GM21447 (cell line): Measurements from ENCODE around the gene CLTCL1.
"Not testable (repeated sequence)": the region's sequence is repeated elsewhere in the genome, so short reads cannot be mapped to it uniquely, and the experiment has no call there.

ENCODE experiments used
- ATAC-seq: cut with Tn5 transposase; IDR thresholded peaks from one replicate; pipeline ENCODE4 v1.9.1; 2021; ENCODE audit not compliant: unreplicated experiment

CLTCL1 gene

DNA sequence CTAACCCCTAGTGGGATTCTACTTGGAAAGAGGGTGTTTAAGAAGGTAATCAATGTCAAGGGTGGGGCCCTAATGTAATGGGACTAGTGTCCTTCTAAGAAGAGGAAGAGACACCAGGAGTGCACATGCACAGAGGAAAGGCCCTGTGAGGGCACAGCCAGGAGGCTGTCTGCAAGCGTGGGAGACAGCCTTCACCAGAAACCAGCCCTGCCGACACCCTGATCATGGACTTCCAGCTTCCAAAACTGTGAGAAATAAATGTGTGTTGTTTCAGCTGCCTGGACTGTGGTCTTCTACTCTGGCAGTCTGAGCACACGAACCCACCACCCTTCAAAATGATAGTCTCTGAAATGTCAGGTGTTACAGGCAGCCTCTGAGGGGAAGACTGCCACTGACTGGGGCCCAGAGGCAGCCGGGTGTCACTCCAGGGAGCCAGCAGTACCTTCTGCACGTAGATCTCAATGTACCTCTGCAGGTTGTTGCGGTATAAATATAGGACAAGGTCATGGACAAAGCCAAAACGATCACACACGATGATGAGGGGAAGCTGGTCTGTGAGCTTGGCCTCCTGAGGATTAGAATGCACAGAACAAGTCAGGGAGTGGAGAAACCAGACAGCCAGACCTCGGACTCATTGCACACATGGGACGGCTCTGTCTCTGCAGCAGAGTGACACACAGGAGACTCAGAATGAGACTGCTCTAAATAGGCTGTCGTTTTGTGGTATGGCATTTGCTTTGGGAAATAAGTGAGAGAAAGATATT, 69.1 kb downstream of the CLTCL1 start:
- ATAC-seq: no peak

- ATAC-seq: no peak
Measured at GRCh38 chr22:19220867-19221266, 70.7 kb downstream of the CLTCL1 start.

GRCh38 chr22:19218541-19219233, 72.8 kb downstream of the CLTCL1 start:
- ATAC-seq: no peak

DNA sequence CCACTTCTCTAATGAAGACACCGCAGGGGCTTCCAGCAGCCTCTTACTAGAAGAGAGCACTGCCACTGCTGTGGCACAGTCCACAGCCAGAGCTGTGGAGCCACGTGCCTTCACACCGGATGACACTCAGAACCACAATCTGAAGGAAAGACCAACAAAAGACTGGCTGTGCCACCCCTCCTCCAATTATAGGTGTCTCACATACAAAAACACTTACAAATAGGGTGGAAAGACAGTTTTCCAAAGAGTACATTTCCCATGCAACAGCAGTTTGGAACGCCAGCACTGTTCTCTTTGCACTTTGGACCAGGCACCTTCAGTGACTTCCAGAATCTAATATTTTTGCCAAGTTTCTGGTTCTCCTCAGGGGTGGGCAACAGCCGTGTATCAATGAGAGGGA, 74.9 kb downstream of the CLTCL1 start:
- ATAC-seq: no peak

- ATAC-seq: no peak
Measured at GRCh38 chr22:19215360-19215759, 76.2 kb downstream of the CLTCL1 start.

DNA sequence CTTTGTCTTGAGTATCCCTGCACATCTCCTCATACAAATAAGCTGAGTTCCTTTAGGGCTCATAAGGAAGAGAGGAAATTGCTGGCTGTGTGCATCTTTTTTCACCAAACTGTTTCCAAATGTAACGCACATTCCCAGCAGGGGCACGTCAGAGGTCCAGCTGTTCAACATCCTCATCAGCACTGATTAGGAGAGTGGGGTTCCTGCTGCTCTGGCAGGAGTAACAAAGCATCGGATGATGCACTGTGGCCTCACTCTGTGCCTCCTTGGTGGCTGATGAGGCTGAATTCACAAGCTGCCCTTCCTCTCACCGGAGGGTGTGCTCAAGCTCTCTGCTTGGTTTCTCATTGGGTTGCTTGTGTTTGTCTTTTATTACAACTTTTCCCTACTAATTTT, 77.4 kb downstream of the CLTCL1 start:
- no peak for ATAC-seq

GRCh38 chr22:19213442-19214077, 78.0 kb downstream of the CLTCL1 start:
- ATAC-seq: no peak

DNA sequence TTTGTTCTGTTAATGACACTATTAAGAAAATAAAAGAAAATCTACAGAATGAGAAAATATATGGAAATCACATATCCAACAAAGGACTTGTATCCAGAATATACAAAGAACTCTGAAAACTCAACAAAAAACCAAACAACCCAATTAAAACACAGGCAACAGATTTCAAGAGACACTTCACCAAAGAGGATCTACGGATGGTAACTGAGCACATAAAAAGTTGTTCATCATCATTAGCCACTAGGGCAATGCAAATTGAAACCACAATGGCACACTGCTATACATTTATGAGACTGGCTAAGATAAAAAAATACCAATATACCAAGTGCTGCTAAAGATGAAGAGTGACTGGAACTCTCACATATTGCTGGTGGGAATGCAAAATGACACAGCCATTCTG, 78.5 kb downstream of the CLTCL1 start:
- ATAC-seq: no peak

GRCh38 chr22:19212302-19212870, 79.1 kb downstream of the CLTCL1 start:
- no peak for ATAC-seq

DNA sequence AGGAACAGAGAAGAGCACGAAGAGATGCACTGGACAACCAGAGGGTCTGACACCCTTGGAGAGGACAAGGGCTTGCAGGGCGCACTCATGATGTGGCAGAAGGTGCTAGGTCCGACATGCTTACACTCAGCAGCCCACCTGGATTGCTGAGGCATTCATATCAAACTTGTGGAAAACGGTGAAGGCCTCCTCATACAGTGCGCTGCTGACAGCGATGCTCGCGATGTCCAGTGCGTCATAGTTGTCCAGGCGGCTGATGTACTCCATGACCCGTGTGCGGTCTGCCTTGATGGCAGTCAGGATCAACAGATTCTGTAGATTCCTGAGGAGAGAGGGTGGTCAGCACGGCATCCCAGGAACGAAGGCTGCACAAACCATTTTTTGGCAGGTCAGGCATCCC, 81.3 kb downstream of the CLTCL1 start:
- no peak for ATAC-seq

- no peak for ATAC-seq
Measured at GRCh38 chr22:19208287-19208847, 83.2 kb downstream of the CLTCL1 start.

DNA sequence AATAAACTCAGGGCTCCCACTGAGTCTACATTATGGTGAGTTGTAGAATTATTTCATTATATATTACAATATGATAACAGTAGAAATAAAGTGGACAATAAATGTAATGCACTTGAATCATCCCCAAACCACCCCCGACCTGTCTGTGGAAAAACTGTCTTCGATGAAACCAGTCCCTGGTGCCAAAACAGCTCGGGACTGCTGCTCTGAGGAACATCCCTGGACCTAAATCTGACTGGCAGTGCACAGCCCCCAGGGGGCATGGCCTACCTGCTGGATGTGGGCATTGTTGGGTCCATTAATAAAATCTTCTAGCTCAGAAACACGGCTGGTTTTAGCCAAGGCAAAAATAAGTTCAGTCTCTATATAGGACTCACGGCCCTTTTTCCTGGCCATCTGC, 83.6 kb downstream of the CLTCL1 start:
- no peak for ATAC-seq

DNA sequence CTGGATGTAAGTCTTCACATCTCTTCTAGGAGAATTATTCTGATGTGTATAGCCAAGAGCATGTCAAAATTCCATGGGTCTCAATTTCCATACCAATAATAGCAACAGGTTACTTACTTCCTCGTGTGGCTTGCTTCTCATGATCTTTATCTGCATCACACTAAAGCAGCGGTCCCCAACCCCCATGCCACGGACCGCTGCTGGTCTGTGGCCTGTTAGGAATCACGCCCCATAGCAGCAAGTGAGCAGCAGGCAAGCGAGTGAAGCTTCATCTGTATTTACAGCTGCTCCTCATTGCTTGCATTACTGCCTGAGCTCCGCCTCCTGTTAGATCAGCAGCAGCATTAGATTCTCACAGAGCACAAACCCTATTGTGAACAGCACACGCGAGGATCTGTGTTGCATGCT, 84.1 kb downstream of the CLTCL1 start:
- ATAC-seq: no peak

DNA sequence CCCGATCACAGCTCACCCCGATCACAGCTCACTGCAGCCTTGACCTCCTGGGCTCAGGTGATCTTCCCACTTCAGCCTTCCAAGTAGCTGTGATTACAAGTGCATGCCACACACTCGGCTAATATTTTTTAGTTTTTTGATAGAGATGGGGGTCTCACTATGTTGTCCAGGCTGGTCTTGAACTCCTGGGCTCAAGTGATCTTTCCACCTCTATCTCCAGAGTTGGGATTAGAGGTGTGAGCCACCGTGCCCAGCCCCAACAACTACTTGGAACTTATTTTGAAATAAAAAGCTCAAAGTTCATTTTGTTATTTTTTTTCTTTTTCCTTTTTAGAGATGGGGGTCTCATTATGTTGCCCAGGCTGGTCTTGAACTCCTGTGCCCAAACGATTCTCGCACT, 85.2 kb downstream of the CLTCL1 start:
- no peak for ATAC-seq

- no peak for ATAC-seq
Measured at GRCh38 chr22:19204640-19205039, 86.9 kb downstream of the CLTCL1 start.

GRCh38 chr22:19203834-19204233, 87.7 kb downstream of the CLTCL1 start:
- ATAC-seq: no peak

GRCh38 chr22:19202799-19203186, 88.7 kb downstream of the CLTCL1 start:
- not testable (repeated sequence) for ATAC-seq

- ATAC-seq: no peak
Measured at GRCh38 chr22:19201869-19202798, 89.4 kb downstream of the CLTCL1 start.

GRCh38 chr22:19201130-19201868, 90.2 kb downstream of the CLTCL1 start:
- ATAC-seq: no peak

GRCh38 chr22:19199479-19199878, 92.0 kb downstream of the CLTCL1 start:
- no peak for ATAC-seq
